Measurements from ENCODE around the gene PTPN4.

DNA sequence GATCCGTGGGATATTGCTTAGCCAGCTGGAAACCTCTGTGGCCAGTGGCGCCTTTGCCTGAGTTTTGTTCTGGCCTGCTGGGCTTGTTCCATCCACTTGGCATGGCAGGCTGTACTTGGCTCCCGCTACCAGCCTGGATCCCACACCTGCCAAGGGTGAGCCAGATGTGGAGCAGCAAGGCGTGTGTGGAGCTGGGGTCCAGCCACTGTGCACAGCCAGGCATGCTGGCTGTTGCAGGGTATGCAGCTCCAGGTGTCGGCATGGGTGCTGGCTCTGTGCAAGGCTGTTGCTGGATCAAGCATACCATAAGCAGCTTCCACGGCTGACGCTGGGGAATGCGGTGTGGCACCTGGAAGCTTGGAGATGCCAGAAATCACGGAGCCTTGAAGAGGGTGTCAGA lies 34.5 kb downstream of the PTPN4 start:
- TF ChIP-seq, protein P1, sequence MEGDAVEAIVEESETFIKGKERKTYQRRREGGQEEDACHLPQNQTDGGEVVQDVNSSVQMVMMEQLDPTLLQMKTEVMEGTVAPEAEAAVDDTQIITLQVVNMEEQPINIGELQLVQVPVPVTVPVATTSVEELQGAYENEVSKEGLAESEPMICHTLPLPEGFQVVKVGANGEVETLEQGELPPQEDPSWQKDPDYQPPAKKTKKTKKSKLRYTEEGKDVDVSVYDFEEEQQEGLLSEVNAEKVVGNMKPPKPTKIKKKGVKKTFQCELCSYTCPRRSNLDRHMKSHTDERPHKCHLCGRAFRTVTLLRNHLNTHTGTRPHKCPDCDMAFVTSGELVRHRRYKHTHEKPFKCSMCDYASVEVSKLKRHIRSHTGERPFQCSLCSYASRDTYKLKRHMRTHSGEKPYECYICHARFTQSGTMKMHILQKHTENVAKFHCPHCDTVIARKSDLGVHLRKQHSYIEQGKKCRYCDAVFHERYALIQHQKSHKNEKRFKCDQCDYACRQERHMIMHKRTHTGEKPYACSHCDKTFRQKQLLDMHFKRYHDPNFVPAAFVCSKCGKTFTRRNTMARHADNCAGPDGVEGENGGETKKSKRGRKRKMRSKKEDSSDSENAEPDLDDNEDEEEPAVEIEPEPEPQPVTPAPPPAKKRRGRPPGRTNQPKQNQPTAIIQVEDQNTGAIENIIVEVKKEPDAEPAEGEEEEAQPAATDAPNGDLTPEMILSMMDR (conservative IDR thresholded peaks at IDR 0.05; ENCODE audit: low read depth, low read length) = no peak
- TF ChIP-seq EZH2 (IDR thresholded peaks at IDR 0.05; ENCODE audit: borderline replicate concordance, low read depth, low read length, poor library complexity, severe bottlenecking) = no peak

All from A673 (cell line).